SK-N-MC (cell line): ENCODE measurements around the gene RCOR1.

ENCODE experiments used
- EZH2 ChIP-seq: fragments of 200-600 bp; sonication (generic); IDR thresholded peaks from one replicate; pipeline ENCODE4 v1.6.1; 2017; ENCODE audit warnings: antibody characterized with exemption
- POLR2AphosphoS5 ChIP-seq: IDR thresholded peaks from 2 replicates; pipeline ENCODE4 v1.6.1; 2012; ENCODE audit warnings: mild to moderate bottlenecking, low read depth, low read length, borderline replicate concordance

- TF ChIP-seq POLR2AphosphoS5 (no peak), EZH2 (no peak)
These were observed 62.7 kb downstream of the RCOR1 start for GRCh38 chr14:102655137-102655536.
